Muscle of back (tissue), 11 donors: Measurements from ENCODE around the gene EVA1B. TPM values are rescaled to one million over a fixed set of nuclear protein-coding genes. Genes with fewer than 3 reads are reported as not detected.

Experiments used
- DNase-seq, 3 donors: peaks; one replicate each; pipeline versions ENCODE4 v3.0.0 to v3.0.0-alpha.2; 2013
- polyA plus RNA-seq, 10 donors: library from polyadenylated mRNA; unstranded; fragments of 120-200 nt; gene quantifications; one replicate each; pipeline ENCODE4 v1.2.1, GENCODE V29; 2013; ENCODE audit not compliant: insufficient read length in 10 of 10

Gene EVA1B
- polyA plus RNA-seq, 10 donors = 17.7 to 53.6 (median 29.9) TPM

DNA sequence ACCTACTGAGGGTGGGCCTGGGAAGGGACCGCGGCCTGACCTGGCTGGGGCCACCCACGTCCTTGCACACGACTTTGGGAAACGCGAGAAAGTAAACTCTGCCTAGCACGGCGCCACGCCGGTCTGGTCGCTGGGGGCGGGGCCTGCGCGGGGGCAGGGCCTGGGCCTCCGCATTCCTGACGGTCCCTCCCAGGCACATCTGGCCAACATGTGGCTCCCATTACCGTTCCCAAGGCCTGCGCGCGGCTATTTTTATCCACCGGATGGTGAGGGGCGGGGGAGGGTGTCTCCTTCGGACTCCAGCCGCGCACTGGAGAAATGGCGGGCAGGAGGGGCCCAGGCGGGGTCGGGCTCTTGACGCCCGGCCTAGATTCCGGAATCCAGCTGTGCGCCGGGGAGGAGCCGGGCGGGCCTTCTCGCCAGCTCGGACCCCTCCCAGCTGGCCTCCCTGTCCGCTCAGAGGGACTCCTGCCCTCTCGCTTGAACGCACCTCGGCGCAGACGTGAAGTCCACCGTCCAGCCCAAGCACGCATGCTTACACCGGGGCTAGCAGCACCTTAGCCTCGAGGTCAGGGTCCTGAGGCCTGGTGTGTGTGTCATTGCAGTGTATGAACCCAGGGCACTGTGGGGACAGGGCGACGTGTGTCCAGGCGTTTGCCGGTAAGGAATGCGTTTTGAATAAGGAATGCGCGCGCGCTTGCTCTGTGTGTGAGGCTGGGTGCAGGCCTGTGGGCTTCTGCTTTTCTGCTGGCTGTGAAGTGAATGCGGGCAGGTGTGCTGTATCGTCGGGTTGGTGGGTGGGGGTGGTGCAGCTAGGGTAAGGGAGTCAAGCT lies 2.1 kb downstream of the EVA1B start:
- peak; percentile 93 to 97 (median 94) for DNase-seq

GRCh38 chr1:36320767-36321118 lies 2.7 kb downstream of the EVA1B start:
- no peak for DNase-seq

- peak in 2 of 3 donors; percentile 24 to 68 for DNase-seq
These were observed 3.1 kb downstream of the EVA1B start for GRCh38 chr1:36320291-36320761.

DNA sequence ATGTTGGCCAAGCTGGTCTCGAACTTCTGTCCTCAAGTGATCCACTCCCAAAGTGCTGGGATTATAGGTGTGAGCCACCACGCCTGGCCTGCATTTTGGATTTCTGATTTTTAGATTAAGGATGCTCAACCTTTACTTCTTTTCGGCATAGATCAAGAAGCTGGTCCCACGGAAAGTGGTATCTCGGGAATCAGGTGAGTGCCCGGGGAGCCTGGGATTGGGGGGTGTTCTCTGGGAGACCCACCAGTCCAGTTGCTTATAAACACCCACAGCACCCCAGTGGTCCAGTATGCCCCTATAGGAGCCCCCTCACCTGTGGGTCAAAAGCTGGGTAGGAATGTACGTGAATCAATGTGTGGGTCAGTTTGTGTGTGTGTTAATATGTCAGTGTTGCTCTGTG lies 14.0 kb downstream of the EVA1B start:
- no peak for DNase-seq

DNA sequence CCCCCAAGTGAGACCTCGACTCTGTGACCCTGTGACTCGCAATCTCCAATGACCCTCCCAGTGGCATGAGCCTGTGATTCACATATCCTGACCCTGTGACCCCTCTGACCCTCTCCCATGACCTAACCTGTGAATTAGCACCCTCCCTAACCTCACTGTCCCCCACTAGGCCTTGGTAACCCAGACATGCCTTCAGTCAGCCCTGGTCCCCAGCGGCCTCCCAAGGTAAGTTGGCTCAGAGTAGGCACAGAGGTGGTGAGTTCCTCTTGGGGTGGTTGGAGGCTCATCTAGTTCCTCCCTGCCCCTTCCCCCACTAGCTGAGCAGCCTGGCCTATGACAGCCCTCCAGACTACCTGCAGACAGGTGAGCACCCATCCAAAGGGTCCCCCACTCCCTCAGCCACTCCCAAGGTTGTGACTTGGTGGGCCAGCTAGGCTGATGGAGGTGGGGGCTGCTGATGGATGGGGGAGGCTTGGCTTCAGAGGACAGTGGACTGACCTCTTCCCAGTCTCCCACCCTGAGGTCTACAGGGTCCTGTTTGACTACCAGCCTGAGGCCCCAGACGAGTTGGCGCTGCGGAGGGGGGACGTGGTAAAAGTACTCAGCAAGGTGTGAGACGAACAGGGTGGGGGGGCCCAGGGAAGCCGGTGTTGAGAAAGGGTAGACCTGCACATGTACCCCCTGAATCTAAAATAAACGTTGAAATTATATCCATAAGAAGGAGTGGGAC lies 15.7 kb downstream of the EVA1B start:
- DNase-seq = no peak

GRCh38 chr1:36306902-36307456 lies 16.5 kb downstream of the EVA1B start:
- peak; percentile 90 to 97 (median 95) for DNase-seq

- no peak for DNase-seq
These were observed 17.1 kb downstream of the EVA1B start, which contains the start of gene SH3D21 for GRCh38 chr1:36306210-36306901. TSS of gene SH3D21 (plus strand) at chr1:36306368. CDS start at chr1:36306421, 53 bp downstream.

GRCh38 chr1:36305915-36306209 lies 17.6 kb downstream of the EVA1B start:
- DNase-seq = no peak

- DNase-seq = no peak
These were observed 18.2 kb downstream of the EVA1B start for GRCh38 chr1:36304970-36305914.

DNA sequence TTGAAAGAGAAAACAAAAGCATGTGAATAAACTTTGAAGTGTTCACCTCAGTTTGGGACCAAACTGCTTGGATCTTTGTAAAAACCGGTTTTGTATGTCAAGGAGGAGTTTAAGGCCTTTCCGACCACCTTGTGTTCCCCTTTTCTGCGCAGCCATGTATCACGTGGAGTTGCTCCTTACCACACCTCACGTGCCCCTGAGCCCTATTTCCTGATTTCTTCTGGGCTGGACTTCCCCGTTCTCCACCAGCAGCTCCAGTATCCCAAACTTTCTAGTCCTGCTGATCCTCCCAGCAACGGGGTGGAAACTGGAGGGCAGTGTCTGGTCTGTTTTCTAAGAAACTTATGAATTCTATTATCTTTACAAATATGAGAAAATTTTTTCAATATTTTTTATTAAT lies 18.9 kb downstream of the EVA1B start:
- DNase-seq = no peak

- no peak for DNase-seq
These were observed 19.6 kb downstream of the EVA1B start for GRCh38 chr1:36303650-36304360.

- no peak for DNase-seq
These were observed 20.2 kb downstream of the EVA1B start for GRCh38 chr1:36303244-36303643.

GRCh38 chr1:36301220-36301619 lies 22.2 kb downstream of the EVA1B start:
- no peak for DNase-seq

DNA sequence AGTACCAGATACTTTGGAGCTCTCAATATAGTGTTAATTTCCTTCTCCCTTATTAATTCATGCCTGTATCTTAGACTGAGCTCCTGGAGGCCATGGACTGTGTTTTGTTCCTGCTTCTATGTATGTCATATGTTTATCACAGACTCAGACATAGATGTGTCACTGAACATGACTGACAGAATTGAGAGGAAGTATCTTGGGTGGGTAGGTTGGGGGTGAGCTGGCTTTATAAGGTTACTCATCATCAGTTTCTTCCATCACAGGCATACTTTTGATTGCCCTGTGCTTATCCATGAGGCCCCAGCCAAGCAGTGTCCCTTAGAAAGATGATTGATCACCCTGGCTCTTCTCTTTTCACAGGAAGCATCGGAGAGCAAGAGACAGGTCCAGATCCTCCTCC lies 22.9 kb downstream of the EVA1B start:
- no peak for DNase-seq

DNA sequence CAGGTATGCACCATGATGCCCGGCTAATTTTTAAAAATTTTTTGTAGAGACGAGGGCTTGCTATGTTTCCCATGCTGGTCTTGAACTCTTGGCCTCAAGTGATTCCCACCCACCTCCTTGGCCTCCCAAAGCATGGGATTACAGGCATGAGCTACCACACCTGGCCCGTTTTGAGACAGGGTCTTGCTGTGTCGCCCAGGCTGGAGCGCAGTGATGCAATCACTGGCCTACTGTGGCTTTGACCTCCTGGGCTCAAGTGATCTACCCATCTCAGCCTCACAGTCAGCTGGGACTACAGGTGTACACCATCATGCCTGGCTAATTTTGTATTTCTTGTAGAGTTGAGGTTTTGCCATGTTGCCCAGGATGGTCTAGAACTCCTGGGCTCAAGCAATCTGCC lies 24.8 kb downstream of the EVA1B start:
- DNase-seq = no peak

- no peak for DNase-seq
These were observed 26.4 kb downstream of the EVA1B start for GRCh38 chr1:36297062-36297461.

DNA sequence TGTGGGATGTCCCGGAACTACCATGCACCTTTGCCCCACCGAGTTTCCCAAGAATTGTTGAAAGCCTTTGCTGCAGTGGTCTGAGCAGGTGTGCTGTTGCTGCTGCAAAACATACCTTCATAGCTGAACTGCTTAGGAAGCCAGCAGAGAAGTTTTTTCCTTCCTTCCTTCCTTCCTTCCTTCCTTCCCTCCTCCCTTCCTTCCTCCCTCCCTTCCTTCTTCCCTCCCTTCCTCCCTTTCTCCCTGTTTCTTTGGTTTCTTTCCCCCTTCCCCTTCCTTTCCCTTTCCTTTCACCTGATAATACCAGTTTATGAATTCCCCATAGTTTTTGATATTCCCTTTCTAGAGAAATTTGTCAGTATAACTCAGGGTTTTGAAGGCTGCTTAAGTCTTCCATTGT lies 28.1 kb downstream of the EVA1B start:
- no peak for DNase-seq

DNA sequence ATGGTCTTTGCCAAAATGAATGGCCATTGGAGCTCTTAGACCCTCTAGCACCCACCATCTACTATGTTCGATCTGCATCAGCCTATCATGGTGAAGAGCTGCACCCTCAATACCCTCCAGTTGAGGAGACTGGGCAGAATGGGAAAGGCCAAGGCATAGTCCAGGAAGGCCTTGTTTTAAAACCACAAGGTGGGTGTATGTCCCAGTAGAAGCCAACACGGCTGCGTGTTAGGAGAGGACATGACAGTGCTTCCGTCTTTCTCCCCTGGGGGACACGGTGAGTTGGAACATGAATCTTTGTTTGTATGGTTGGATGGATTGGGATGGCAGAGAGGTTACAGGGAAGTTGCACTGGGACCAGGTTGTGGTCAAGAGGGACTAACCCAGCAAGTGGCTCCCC lies 35.9 kb downstream of the EVA1B start:
- DNase-seq = no peak

DNA sequence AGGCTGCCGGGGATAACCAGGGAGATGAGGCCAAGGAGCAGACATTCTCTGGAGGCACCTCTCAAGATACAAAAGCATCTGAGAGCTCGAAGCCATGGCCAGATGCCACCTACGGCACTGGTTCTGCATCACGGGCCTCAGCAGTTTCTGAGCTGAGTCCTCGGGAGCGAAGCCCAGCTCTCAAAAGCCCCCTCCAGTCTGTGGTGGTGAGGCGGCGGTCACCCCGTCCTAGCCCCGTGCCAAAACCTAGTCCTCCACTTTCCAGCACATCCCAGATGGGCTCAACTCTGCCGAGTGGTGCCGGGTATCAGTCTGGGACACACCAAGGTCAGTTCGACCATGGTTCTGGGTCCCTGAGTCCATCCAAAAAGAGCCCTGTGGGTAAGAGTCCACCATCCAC lies 36.6 kb downstream of the EVA1B start:
- DNase-seq = no peak

GRCh38 chr1:36285443-36286101 lies 37.9 kb downstream of the EVA1B start:
- peak; percentile 80 to 89 (median 86) for DNase-seq
